Epithelial cell of proximal tubule (primary cell): Measurements from ENCODE around the gene KCNT1. TPM values are rescaled to one million over a fixed set of nuclear protein-coding genes. Genes with fewer than 3 reads are reported as not detected.

Experiments
- DNase-seq: peaks from one replicate; pipeline ENCODE4 v3.0.0-alpha.2; 2011; ENCODE audit warnings: low read depth
- H3K4me3 ChIP-seq: 2 replicates; pipeline ENCODE4 v1.5.1; 2011; ENCODE audit warnings: low read depth, mild to moderate bottlenecking, low read length
- CTCF ChIP-seq: conservative IDR thresholded peaks from 2 replicates; pipeline ENCODE4 v1.5.1; 2012; ENCODE audit warnings: low read depth, mild to moderate bottlenecking, low read length
- total RNA-seq: library from RNA; depleted of rRNA; stranded (reverse); fragments of >200 nt; gene quantifications from 2 replicates; pipeline ENCODE4 v1.2.3, GENCODE V29; 2015

KCNT1 gene
- total RNA-seq, 1 donor from 2014 or later, result not detected

- H3K4me3 ChIP-seq, result no peak overlapping the region
- no peak for TF ChIP-seq CTCF
- no peak for DNase-seq
Observed at GRCh38 chr9:135759676-135760300, 57.8 kb downstream of the KCNT1 start.

GRCh38 chr9:135760465-135760864, 58.5 kb downstream of the KCNT1 start:
- DNase-seq, result no peak
- no peak for TF ChIP-seq CTCF

GRCh38 chr9:135761150-135761844, 59.3 kb downstream of the KCNT1 start:
- no peak for DNase-seq
- no peak for TF ChIP-seq CTCF
- no peak overlapping the region for H3K4me3 ChIP-seq

More at GRCh38 chr9:135760465-135760864, 58.5 kb downstream of the KCNT1 start:
- H3K4me3 ChIP-seq, result no peak overlapping the region

- no peak for TF ChIP-seq CTCF
- H3K4me3 ChIP-seq, result no peak overlapping the region
- DNase-seq, result no peak
Observed at GRCh38 chr9:135761845-135762168, 59.8 kb downstream of the KCNT1 start.

- no peak overlapping the region for H3K4me3 ChIP-seq
- no peak for TF ChIP-seq CTCF
- no peak for DNase-seq
Observed at GRCh38 chr9:135762921-135763320, 60.9 kb downstream of the KCNT1 start.

- no peak overlapping the region for H3K4me3 ChIP-seq
- no peak for TF ChIP-seq CTCF
- no peak for DNase-seq
Observed at GRCh38 chr9:135763716-135764446, 61.9 kb downstream of the KCNT1 start.
